ENCODE data around the gene CREB1. TPM values are rescaled to one million over a fixed set of nuclear protein-coding genes. Genes with fewer than 3 reads are reported as not detected.
A peak's percentile ranks its signal among the peaks of the same experiment; 100 is the strongest.

CREB1 gene
- total and polyA plus RNA-seq, 2 donors (not counting 1 experiment from before 2014, with no cell fraction given), result 37.7 to 47.4 TPM

GRCh38 chr2:207482630-207483029, 47.1 kb upstream of the CREB1 start:
- no peak overlapping the region for H3K4me2 ChIP-seq (ENCODE audit: extremely low read depth, insufficient read depth, low read length)
- H3K9ac ChIP-seq (ENCODE audit: insufficient read depth, low read length), result no peak overlapping the region
- no peaks in the 10 kb centered on the region for H3K27me3 ChIP-seq (ENCODE audit: control insufficient read depth, insufficient read depth, low read length)
- H3K4me1 ChIP-seq (ENCODE audit: control insufficient read depth, extremely low read depth, insufficient read depth, low read length), result peaks cover 2% of the 10 kb centered on the region
- no peak overlapping the region for H3K4me3 ChIP-seq (replicated peaks in 1 of 4; ENCODE audit: control extremely low read depth in 1 of 4, insufficient read depth in 1 of 4, low read depth in 3 of 4, low read length in 4 of 4)
- no peaks in the 10 kb centered on the region for H3K79me2 ChIP-seq (ENCODE audit: control insufficient read depth, insufficient read depth, low read length)
- H2AFZ ChIP-seq (ENCODE audit: low read length), result no peak overlapping the region
- H3K9me3 ChIP-seq (ENCODE audit: control insufficient read depth, insufficient read depth, low read depth, low read length), result no peaks in the 10 kb centered on the region
- no peaks in the 10 kb centered on the region for H4K20me1 ChIP-seq (ENCODE audit: control insufficient read depth, extremely low read depth, insufficient read depth, low read length)
- no peaks in the 10 kb centered on the region for H3K36me3 ChIP-seq (ENCODE audit: control insufficient read depth, insufficient read depth, low read length)
- peak; percentile 34 to 56 for DNase-seq (ENCODE audit: low read depth in 2 of 2)
- H3K27ac ChIP-seq (ENCODE audit: insufficient read depth, low read length), result no peak overlapping the region
- TF ChIP-seq CTCF (conservative IDR thresholded peaks at IDR 0.05 in 1 of 2, IDR thresholded peaks at IDR 0.05 in 1 of 2; ENCODE audit: low read depth in 1 of 2, low read length in 2 of 2) (no peak), EZH2 (IDR thresholded peaks at IDR 0.05; ENCODE audit: low read length, missing control alignments) (no peak)

GRCh38 chr2:207483066-207483465, 46.7 kb upstream of the CREB1 start:
- Histone ChIP-seq H3K4me3 (replicated peaks in 1 of 4; ENCODE audit: control extremely low read depth in 1 of 4, insufficient read depth in 1 of 4, low read depth in 3 of 4, low read length in 4 of 4) (no peak overlapping the region), H3K9me3 (ENCODE audit: control insufficient read depth, insufficient read depth, low read depth, low read length) (no peaks in the 10 kb centered on the region), H3K79me2 (ENCODE audit: control insufficient read depth, insufficient read depth, low read length) (no peaks in the 10 kb centered on the region), H3K36me3 (ENCODE audit: control insufficient read depth, insufficient read depth, low read length) (no peaks in the 10 kb centered on the region), H2AFZ (ENCODE audit: low read length) (no peak overlapping the region), H3K4me1 (ENCODE audit: control insufficient read depth, extremely low read depth, insufficient read depth, low read length) (peaks cover 2% of the 10 kb centered on the region), H3K27ac (ENCODE audit: insufficient read depth, low read length) (no peak overlapping the region), H4K20me1 (ENCODE audit: control insufficient read depth, extremely low read depth, insufficient read depth, low read length) (no peaks in the 10 kb centered on the region), H3K9ac (ENCODE audit: insufficient read depth, low read length) (no peak overlapping the region), H3K4me2 (ENCODE audit: extremely low read depth, insufficient read depth, low read length) (no peak overlapping the region), H3K27me3 (ENCODE audit: control insufficient read depth, insufficient read depth, low read length) (no peaks in the 10 kb centered on the region)
- TF ChIP-seq EZH2 (IDR thresholded peaks at IDR 0.05; ENCODE audit: low read length, missing control alignments) (no peak), CTCF (conservative IDR thresholded peaks at IDR 0.05 in 1 of 2, IDR thresholded peaks at IDR 0.05 in 1 of 2; ENCODE audit: low read depth in 1 of 2, low read length in 2 of 2) (no peak)
- no peak for DNase-seq (ENCODE audit: low read depth in 2 of 2)

- no peak overlapping the region for H3K4me3 ChIP-seq (replicated peaks in 1 of 4; ENCODE audit: control extremely low read depth in 1 of 4, insufficient read depth in 1 of 4, low read depth in 3 of 4, low read length in 4 of 4)
- no peaks in the 10 kb centered on the region for H3K79me2 ChIP-seq (ENCODE audit: control insufficient read depth, insufficient read depth, low read length)
- H3K36me3 ChIP-seq (ENCODE audit: control insufficient read depth, insufficient read depth, low read length), result no peaks in the 10 kb centered on the region
- H4K20me1 ChIP-seq (ENCODE audit: control insufficient read depth, extremely low read depth, insufficient read depth, low read length), result no peaks in the 10 kb centered on the region
- H2AFZ ChIP-seq (ENCODE audit: low read length), result no peak overlapping the region
- no peak overlapping the region for H3K27ac ChIP-seq (ENCODE audit: insufficient read depth, low read length)
- H3K9me3 ChIP-seq (ENCODE audit: control insufficient read depth, insufficient read depth, low read depth, low read length), result no peaks in the 10 kb centered on the region
- no peaks in the 10 kb centered on the region for H3K27me3 ChIP-seq (ENCODE audit: control insufficient read depth, insufficient read depth, low read length)
- H3K9ac ChIP-seq (ENCODE audit: insufficient read depth, low read length), result no peak overlapping the region
- no peak overlapping the region for H3K4me2 ChIP-seq (ENCODE audit: extremely low read depth, insufficient read depth, low read length)
- DNase-seq (ENCODE audit: low read depth in 2 of 2), result peak in 1 of 2 donors; percentile 48
- no peak for TF ChIP-seq CTCF (conservative IDR thresholded peaks at IDR 0.05 in 1 of 2, IDR thresholded peaks at IDR 0.05 in 1 of 2; ENCODE audit: low read depth in 1 of 2, low read length in 2 of 2)
- TF ChIP-seq EZH2 (IDR thresholded peaks at IDR 0.05; ENCODE audit: low read length, missing control alignments), result no peak
- H3K4me1 ChIP-seq (ENCODE audit: control insufficient read depth, extremely low read depth, insufficient read depth, low read length), result peaks cover 2% of the 10 kb centered on the region
These were observed 46.3 kb upstream of the CREB1 start for GRCh38 chr2:207483477-207483876.
